ENCODE measurements around the gene ZNF841.
A peak's percentile ranks its signal among the peaks of the same experiment; 100 is the strongest.
"Not testable (repeated sequence)": the region's sequence is repeated elsewhere in the genome, so short reads cannot be mapped to it uniquely, and the experiment has no call there.

The ZNF841 gene

GRCh38 chr19:52066258-52066863 lies 29.2 kb downstream of the ZNF841 start:
- DNase-seq (ENCODE audit: low spot score), result no peak

- DNase-seq (ENCODE audit: low spot score), result no peak
Observed at GRCh38 chr19:52065399-52065798, 30.2 kb downstream of the ZNF841 start.

GRCh38 chr19:52056480-52056879 lies 39.1 kb downstream of the ZNF841 start:
- DNase-seq (ENCODE audit: low spot score), result not testable (repeated sequence)

GRCh38 chr19:52051736-52052135 lies 43.8 kb downstream of the ZNF841 start:
- DNase-seq (ENCODE audit: low spot score), result not testable (repeated sequence)

- DNase-seq (ENCODE audit: low spot score), result peak; percentile 94
Observed at GRCh38 chr19:52048555-52049501, 46.7 kb downstream of the ZNF841 start, which contains the start of gene ZNF432. ZNF432 (minus strand) TSS chr19:52048838; CDS start chr19:52046868, 1,970 bp downstream.

GRCh38 chr19:52039169-52039568 lies 56.4 kb downstream of the ZNF841 start:
- no peak for DNase-seq (ENCODE audit: low spot score)

GRCh38 chr19:52034051-52034728 lies 61.4 kb downstream of the ZNF841 start:
- no peak for DNase-seq (ENCODE audit: low spot score)

GRCh38 chr19:52028780-52029123 lies 66.8 kb downstream of the ZNF841 start:
- no peak for DNase-seq (ENCODE audit: low spot score)

GRCh38 chr19:52028027-52028779 lies 67.4 kb downstream of the ZNF841 start, which contains the start of gene ZNF614:
ZNF614 (minus strand) TSS chr19:52028379; CDS start chr19:52025745, 2,634 bp downstream.
- DNase-seq (ENCODE audit: low spot score), result peak; percentile 93

GRCh38 chr19:52026255-52026990 lies 69.1 kb downstream of the ZNF841 start:
- not testable (repeated sequence) for DNase-seq (ENCODE audit: low spot score)

GRCh38 chr19:52024478-52024877 lies 71.1 kb downstream of the ZNF841 start:
- not testable (repeated sequence) for DNase-seq (ENCODE audit: low spot score)

- no peak for DNase-seq (ENCODE audit: low spot score)
Observed at GRCh38 chr19:52022193-52022592, 73.4 kb downstream of the ZNF841 start.

- no peak for DNase-seq (ENCODE audit: low spot score)
Observed at GRCh38 chr19:52020506-52020905, 75.1 kb downstream of the ZNF841 start.

Data from iPS-NIHi11 (cell line).